Measurements from ENCODE around the gene IGFN1.
A peak's percentile ranks its signal among the peaks of the same experiment; 100 is the strongest.

The IGFN1 gene

GRCh38 chr1:201164645-201165044 lies 26.0 kb upstream of the IGFN1 start:
- DNase-seq: no peak

- no peak for DNase-seq
Observed at GRCh38 chr1:201167041-201167991, 23.3 kb upstream of the IGFN1 start.

GRCh38 chr1:201169203-201169602 lies 21.4 kb upstream of the IGFN1 start:
- no peak for DNase-seq

DNA sequence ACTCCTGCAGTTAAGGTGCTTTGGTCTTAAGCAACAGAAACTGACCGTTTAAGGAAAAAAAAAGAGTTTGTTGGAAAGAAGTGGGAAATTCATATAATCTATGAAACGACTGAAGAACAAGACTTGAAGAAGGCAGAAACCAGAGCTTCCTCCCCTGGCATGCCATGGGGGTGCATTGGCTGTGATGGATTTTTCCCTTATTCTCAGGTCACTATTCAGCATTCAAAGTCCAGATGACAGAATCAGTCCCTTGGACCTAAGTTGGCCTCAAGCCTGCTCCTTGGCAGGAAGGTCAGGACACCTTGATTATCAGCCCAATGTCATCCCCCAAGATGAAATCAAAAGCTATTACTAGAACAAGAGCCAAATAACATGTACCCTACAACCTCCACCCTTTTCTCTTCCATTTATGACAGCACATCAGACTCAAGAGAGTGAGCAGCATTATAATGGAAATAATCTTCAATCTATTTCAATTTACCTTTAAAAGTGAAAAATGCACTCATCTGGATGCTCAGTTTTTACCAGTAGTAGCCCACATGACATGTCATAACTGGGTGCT lies 20.6 kb upstream of the IGFN1 start:
- DNase-seq: no peak

- DNase-seq: peak; percentile 77
Observed at GRCh38 chr1:201170533-201171062, 20.0 kb upstream of the IGFN1 start.

GRCh38 chr1:201171063-201172036 lies 19.3 kb upstream of the IGFN1 start:
- peak; percentile 69 for DNase-seq

GRCh38 chr1:201172326-201172725 lies 18.3 kb upstream of the IGFN1 start:
- no peak for DNase-seq

DNA sequence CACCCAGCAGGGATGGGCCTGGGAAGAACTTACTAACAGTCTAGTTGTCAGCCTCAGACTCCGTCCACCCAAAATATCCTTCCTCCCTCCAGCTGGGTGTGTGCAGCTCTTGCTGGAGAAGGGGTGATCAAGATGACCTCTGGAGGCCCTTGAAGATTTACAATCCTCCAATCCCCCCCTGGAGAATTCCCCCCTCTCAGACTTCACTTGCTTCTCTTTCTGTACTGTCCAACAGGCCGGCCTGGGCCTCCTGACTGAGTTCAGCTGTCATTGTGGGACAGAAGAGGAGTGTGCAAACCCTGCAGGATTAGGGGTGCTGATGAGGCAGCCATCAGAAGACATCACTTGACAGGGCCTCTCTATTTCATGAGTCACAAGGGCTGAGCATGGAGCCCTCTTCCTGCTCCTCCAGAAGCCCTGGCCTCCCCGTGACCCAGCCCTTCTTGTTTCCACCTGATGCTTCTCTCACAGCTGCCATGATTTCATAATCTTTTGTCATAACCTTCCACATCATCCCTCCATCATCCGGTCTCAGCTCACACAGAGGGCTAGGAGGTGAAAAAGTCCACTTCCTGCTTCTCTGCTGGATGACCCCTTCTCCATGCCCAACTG lies 17.5 kb upstream of the IGFN1 start:
- DNase-seq: no peak

GRCh38 chr1:201173736-201174135 lies 16.9 kb upstream of the IGFN1 start:
- no peak for DNase-seq

- no peak for DNase-seq
Observed at GRCh38 chr1:201175820-201176500, 14.7 kb upstream of the IGFN1 start.

DNA sequence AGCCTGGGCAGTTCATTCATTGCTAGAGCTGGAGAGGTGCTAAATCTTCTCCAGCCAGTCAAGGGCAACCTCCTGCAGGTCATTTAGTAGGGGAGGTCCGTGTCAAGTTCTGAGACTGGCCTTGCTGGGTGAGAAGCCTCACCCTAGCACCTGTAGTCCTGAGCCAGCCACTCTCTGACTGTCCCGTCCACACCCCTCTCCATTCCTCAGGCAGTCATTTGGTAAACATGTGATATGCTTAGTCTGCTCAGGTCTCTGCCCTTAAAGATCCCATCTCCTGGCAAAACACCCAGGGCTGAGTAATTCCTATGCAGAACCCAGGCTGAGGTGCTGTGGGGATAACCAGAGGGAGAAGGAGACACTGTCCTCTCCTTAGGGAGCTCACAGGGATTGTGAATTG lies 13.7 kb upstream of the IGFN1 start:
- no peak for DNase-seq

DNA sequence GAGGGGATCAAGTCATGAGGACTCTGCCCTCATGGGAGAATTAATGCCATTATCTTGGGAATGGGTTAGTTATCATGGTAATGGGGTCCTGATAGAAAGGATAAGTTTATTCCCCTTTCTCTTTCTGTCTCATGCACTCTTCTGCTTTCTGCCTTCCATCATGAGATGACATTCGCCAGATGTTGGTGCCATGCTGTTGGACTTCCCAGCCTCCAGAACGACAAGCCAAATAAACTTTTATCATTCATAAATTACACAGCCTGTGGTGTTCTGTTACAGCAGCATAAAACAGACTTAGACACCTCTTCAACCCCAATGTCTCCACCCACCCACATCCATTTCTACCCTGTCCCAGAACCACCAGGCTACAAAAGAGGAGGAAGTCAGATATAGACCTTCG lies 11.9 kb upstream of the IGFN1 start:
- no peak for DNase-seq

DNA sequence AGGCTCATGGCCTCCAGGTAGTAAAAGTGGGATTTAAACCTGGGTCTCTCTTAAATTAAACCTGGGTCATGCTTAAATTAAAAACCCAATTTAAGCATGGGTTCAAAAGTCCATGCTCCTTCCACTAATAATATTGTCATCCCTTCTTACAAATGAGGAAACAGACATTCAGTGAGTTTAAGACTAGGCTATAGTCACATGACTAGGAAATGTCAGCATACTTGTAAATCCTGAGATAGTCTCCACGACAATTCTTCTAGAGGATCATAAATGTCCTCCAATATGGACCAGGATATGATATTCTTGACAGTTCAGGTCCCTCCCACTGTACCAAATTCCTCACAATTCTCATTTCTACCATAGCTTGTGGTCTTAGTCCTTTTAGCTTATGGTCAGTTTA lies 10.5 kb upstream of the IGFN1 start:
- no peak for DNase-seq

DNA sequence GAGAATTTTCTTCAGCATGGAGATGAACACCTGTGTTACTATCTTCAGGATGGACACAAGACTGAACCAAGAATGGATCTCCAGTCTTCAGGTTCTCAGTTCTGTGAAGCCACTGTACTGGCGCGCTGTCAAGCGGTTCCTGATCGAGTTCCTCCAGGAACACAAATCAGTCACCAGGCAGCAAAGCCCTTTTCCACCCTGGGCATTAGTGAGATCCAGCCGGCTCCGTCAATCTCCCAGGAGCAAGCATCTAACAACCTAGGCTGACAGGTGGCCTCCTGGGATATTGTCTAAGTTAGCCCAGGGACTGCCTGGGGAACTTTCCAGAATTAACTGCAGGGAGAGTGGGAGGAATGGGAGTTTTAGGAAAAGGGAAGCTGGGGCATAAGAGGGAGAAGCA lies 9.7 kb upstream of the IGFN1 start:
- no peak for DNase-seq

GRCh38 chr1:201181323-201181722 lies 9.3 kb upstream of the IGFN1 start:
- DNase-seq: no peak

GRCh38 chr1:201181726-201182125 lies 8.9 kb upstream of the IGFN1 start:
- DNase-seq: no peak

- no peak for DNase-seq
Observed at GRCh38 chr1:201183209-201183608, 7.4 kb upstream of the IGFN1 start.

GRCh38 chr1:201183753-201184152 lies 6.9 kb upstream of the IGFN1 start:
- no peak for DNase-seq

DNA sequence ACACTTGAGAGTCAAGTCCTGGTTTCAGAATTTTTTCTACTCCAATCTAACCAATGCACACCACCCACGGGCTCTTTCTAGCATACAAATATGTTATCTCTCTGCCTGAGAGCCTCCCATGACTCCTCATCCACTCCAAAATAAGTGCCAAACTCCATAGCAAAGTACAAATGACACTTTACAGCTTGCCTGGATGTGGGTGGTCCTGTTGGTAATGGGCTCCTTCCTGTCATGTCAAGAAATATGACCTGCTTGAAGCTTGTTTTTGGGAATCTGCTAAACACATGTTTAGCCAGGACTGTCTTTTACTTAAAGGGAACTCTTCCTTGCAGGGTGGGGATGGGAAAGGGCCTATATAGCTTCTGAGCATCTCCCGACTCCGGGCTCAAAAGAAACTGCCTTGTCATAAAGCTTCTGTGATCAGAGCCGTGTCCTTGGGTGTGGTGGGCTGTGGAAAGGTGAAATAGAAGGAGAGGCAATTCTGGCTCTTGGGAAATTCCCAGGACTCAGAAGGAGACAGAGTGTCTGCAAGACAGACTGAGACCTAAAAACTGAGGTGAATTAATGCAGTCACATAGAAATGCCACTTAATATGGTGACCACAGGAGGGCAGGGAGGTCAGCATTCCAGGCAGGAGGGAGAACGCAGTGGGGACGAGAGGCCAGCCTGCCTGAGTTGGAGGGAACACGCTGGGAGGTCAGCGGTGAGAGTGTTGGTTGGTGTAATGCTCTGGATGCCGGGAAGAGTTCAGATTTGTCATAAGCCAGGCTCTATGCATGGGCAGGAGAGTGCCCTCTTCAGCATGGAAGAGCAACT lies 6.1 kb upstream of the IGFN1 start:
- DNase-seq: no peak

DNA sequence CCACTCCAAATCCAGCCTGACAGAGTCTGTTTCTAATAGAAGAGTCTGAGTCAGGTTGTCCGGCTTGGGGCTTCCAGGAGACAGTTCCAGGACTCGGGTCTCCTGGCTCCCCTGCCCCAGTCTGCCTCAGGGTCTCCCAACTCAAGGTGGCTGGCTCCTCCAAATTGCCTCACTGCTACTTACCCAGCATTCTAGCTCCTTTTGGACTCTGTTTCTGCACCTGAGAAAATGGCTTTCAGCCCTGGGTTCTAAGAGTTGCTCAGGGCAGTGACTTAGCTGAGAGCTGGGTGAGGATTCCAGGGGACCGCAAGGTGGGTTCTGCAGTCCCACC lies 5.5 kb upstream of the IGFN1 start:
- no peak for DNase-seq

DNA sequence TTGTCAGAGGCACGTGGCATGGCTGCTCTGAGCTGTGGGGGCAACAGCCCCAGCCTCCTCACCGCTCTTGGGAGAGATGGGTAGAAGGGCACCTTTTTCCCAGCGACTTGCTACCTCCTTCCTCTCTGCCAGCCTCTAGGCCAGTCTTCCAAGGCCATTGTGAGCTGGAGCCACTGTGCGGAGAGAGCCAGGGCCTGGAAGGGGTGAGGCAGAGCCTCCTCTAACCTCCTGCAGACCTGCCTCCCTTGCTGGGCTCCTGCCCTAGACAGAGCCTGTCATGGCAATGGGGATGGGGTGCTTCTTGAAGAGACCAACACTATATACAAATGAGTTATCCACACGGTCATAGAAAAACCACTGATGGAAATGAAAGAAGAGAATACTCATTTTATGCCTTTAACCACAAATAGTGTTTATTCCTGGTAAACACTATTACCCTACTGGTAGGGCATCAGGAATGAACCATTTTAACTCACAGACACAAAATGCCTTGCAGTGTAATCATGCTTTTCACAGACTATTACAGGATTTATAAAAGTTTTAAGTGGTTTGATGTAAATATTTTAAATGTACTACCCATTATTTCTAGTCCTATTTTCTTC lies 5.0 kb upstream of the IGFN1 start:
- DNase-seq: no peak

Data from stimulated activated CD4-positive, alpha-beta T cell treated with anti-CD3 and anti-CD28 coated beads, Interleukin-4, amount 100 ng/mL, for 24 hours (primary cell).